NK-92 (cell line): ENCODE measurements around the gene CD24.
"Not testable (repeated sequence)": the region's sequence is repeated elsewhere in the genome, so short reads cannot be mapped to it uniquely, and the experiment has no call there.

ENCODE experiments used
- DNase-seq: peaks from one replicate; lab custom pipeline; 2025; ENCODE audit not compliant: unreplicated experiment; lab: John Stamatoyannopoulos, UW

The CD24 gene

GRCh38 chr6:106970769-106971168 is 3.8 kb downstream of the CD24 start:
- not testable (repeated sequence) for DNase-seq

GRCh38 chr6:106967936-106968555 is 6.5 kb downstream of the CD24 start:
- DNase-seq = no peak

DNA sequence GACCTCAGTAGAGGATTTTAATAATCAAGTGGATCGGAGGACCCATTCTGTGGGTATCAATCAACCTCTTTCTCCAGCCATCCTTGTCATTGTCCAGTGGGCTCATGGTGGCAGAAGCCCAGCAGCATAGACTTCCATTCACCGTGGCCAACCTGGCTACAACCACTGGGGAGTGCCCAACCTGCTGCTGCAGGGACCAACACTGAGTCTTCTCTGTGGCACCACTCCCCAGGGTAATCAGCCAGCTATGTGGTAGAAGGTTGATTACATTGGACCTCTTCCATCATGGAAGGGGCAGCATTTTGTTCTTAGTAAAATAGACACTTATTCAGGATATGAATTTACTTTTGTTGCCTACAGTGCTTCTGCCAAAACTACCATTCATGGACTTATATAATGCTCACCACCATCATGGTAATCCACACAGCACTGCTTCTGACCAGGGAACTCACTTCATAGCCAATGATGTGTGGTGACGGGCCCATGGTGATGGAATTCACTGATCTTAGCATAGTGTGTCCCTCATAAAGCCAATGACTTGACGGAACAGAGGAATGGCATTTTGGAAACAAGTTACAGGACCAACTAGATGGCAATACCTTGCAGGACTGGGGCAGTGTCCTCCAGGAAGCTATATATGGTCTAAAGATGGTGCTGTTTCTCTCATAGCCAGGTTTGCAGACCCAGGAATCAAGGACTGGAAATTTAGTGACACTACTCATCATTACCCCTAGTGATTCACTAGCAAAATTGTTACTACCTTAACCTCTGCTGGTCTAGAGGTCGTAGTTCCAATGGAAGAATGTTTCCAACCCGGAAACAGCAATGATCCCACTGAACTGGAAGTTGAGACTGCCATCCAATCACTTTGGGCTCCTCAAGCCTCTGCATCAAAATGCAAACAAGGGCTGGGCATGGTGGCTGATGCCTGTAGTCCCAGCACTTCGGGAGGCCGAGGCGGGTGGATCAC is 7.6 kb downstream of the CD24 start:
- DNase-seq = no peak

- no peak for DNase-seq
These were observed 8.3 kb downstream of the CD24 start for GRCh38 chr6:106966229-106966628.

GRCh38 chr6:106964954-106965353 is 9.6 kb downstream of the CD24 start:
- no peak for DNase-seq

DNA sequence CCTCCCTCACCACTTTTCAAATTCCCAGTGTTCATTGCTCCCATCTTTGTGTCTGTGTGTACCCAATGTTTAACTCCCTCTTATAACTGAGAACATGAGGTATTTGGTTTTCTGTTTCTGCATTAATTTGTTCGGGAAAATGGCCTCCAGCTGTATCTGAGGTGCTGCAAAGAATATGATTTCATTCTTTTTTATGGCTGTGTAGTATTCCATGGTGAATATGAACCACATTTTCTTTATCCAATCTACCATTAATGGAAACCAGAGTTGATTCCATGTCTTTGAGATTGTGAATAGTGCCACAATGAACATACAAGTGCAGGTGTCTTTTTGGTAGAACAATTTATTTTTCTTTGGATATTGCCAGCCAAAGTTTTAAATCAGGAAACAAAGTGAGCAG is 10.4 kb downstream of the CD24 start:
- no peak for DNase-seq

- DNase-seq = no peak
These were observed 11.0 kb downstream of the CD24 start for GRCh38 chr6:106963544-106963943.

DNA sequence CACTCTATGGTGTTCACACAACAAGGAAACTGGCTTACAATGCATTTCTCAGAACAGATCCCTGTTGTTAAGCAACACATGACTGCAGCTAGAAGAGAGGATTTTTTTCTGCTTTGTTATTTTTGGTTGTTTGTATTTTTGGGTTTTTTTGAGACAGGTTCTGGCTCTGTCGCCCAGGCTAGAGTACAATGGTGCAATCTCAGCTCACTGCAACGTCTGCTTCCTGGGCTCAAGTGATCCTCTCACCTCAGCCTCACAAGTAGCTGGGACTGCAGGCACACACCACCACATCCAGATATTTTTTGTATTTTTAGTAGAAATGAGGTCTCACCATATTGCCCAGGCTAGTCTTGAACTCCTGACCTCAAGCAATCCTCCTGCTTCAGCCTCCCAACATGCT is 12.7 kb downstream of the CD24 start:
- no peak for DNase-seq

- no peak for DNase-seq
These were observed 13.4 kb downstream of the CD24 start for GRCh38 chr6:106961136-106961535.

GRCh38 chr6:106959985-106960384 is 14.5 kb downstream of the CD24 start:
- DNase-seq = no peak

DNA sequence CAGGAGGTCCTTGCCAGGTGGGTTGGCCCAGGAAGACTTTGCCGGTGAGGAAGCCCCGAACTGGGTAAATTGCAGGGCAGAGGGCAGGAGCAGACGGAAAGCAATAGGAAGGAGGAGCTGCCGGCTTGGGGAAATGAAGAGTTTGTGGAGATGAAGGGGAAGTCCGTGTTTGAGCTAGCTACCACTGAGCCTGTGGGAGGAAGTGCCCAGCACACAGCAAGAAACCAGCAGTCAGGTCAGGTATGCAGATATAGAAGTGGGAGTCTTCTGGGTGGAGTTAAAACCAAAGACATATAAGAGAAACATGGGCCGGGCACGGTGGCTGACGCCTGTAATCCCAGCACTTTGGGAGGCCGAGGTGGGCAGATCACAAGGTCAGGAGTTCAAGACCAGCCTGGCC is 34.7 kb downstream of the CD24 start:
- DNase-seq = no peak

DNA sequence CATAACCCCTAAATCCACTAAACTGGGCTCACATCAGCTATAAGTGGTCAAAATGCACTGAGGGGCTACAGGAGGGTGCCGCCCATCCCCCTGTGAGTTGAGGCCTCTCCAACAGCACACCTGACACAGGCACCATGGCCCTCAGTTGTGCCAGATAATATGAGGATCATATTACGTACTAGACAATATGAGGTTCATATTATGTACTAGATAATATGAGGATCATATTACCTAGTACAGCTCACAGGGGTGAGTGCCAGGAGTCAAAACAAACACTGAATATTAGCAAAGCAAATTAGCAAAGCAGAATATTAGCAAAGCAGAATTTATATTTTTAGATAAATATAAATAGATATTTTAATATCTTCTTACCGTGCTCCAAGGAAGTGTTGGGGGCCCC is 35.3 kb downstream of the CD24 start:
- no peak for DNase-seq

DNA sequence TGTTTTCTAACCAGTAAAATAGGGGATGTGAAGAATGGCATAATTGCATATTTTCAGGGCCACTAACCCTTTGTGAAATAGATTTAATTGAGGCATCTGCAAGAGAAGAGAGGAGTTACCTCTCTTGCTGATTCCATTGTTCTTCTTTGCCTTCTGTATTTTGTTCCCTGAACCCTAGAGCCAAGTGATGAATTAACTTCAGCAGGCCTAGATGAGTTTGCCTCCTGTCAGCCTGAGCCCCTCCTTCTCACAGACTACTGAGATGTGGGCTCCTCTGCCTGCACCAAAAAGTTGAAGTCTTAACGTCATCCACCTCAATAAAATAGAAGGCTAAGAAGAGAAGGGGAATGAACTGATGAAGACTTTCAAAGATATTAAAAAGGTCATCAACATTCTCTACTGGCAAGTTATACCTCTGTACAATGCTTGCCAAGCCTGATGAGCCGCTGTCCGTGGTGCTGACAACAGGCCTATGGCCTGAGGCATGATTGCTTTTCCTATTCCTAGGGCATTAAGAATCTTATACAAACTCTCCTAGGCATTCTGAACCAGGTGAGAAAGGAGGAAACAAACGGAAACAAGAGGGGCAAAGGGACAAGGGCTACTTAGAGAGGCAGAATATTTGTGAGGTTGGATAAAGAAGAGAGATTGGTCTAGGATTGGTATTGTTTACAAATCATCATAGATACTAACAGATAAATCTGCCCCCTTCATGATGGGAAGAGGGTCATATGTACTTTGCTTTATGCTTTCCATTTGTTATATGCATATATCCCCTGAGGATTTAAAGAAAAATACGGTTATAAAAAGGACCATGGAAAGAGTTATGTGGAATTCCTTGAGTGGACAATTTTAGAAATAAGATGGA is 46.8 kb downstream of the CD24 start:
- DNase-seq = no peak

- DNase-seq = no peak
These were observed 48.6 kb downstream of the CD24 start for GRCh38 chr6:106925948-106926347.

DNA sequence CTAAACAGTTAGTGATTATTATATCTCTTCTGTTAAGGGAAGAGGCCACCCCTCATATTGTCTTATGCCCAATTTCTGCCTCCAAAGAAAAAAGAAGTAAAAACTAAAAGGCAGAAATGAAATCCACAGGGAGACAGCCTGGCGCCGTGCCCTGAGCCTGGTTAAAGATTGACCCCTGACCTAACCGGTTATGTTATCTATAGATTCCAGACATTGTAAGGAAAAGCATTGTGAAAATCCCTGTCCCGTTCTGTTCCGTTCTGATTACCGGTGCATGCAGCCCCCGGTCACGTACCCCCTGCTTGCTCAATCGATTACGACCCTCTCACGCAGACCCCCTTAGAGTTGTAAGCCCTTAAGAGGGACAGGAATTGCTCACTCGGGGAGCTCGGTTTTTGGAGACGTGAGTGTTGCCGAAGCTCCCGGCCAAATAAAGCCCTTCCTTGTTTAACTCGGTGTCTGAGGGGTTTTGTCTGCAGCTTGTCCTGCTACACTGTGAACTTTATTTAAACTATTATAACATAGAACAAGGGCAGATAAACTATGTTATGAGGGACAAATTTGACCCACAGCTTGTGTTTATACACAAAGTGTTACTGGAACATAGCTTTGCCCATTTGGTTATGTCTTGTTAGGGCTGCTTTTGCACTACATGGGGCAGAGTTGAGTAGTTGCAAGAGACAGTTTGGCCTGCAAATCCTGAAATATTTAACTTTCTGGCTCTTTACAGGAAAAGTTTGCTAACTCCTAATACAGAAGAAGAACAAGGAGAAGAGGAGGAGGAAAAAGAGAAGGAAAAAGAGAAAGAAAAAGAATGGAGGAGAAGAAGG is 49.6 kb downstream of the CD24 start:
- no peak for DNase-seq

- DNase-seq = no peak
These were observed 51.9 kb downstream of the CD24 start for GRCh38 chr6:106922626-106923025.
